Prostate gland (tissue), 2 donors: ENCODE data around the gene TPD52L2. TPM values are rescaled to one million over a fixed set of nuclear protein-coding genes. Genes with fewer than 3 reads are reported as not detected.
"Not testable (repeated sequence)": the region's sequence is repeated elsewhere in the genome, so short reads cannot be mapped to it uniquely, and the experiment has no call there.

Source experiments
- DNase-seq: peaks from one replicate; pipeline ENCODE4 v3.0.0-alpha.2; 2019; ENCODE audit warnings: low spot score
- H3K27ac ChIP-seq, 2 donors: fragments of 200-600 bp; sonication (generic); 2 replicates each; pipeline ENCODE4 v1.5.1; 2017 to 2019
- H3K27me3 ChIP-seq: fragments of 200-600 bp; sonication (generic); replicated peaks from 2 replicates; pipeline ENCODE4 v1.5.1; 2019; ENCODE audit not compliant: insufficient read depth
- H3K36me3 ChIP-seq, 2 donors: fragments of 200-600 bp; sonication (generic); 1 replicate in 1 of 2; 2 replicates in 1 of 2; pipeline versions ENCODE4 v1.5.1 to v1.8.1; 2017 to 2019
- H3K4me1 ChIP-seq: fragments of 200-600 bp; sonication (generic); replicated peaks from 2 replicates; pipeline ENCODE4 v1.5.1; 2019
- H3K4me3 ChIP-seq, 2 donors: fragments of 200-600 bp; sonication (generic); 2 replicates each; pipeline ENCODE4 v1.5.1; 2017 to 2019
- H3K9me3 ChIP-seq: fragments of 200-600 bp; sonication (generic); 2 replicates; pipeline ENCODE4 v1.5.1; 2017
- CTCF ChIP-seq, 4 experiments: fragments of 200-600 bp in 2 of 4; fragments of 450-650 bp in 2 of 4; sonication (generic) in 2 of 4; IDR thresholded peaks; 1 replicate in 3 of 4; 2 replicates in 1 of 4; pipeline ENCODE4 v1.5.1; 2016 to 2019; ENCODE audit warnings: antibody characterized with exemption in 4 of 4, mild to moderate bottlenecking in 2 of 4, moderate library complexity in 2 of 4
- POLR2A ChIP-seq: fragments of 450-650 bp; IDR thresholded peaks from one replicate; pipeline ENCODE4 v1.6.1; 2016; ENCODE audit warnings: antibody characterized with exemption, mild to moderate bottlenecking
- POLR2AphosphoS5 ChIP-seq: sonication (generic); formaldehyde crosslinking; IDR thresholded peaks from one replicate; pipeline ENCODE4 v1.6.1; 2017; ENCODE audit warnings: antibody characterized with exemption
- WGBS: methylation state at CpG from one replicate; pipeline ENCODE4 v1.1.5; 2018; 5-methylcytosine and 5-hydroxymethylcytosine counted together
- intact Hi-C: fragments of 100-400 bp; cut with DNase I; formaldehyde crosslinking; loops from one replicate; pipeline ENCODE4 v1.14.2; 2022
- total RNA-seq, 2 donors: library from RNA; depleted of rRNA; stranded (reverse); fragments of >200 nt; gene quantifications; one replicate each; pipeline ENCODE4 v1.1.0, GENCODE V29; 2016

The TPD52L2 gene
- total RNA-seq, 2 donors from 2014 or later: 105 to 127 TPM

GRCh38 chr20:63863021-63863797 lies 1.9 kb upstream of the TPD52L2 start:
- TF ChIP-seq POLR2A (no peak), POLR2AphosphoS5 (no peak), CTCF (IDR thresholded peaks at IDR 0.05) (no peak)
- peaks cover 5% of the 10 kb centered on the region for H3K4me1 ChIP-seq

GRCh38 chr20:63863798-63864544 lies 1.1 kb upstream of the TPD52L2 start:
- Histone ChIP-seq H3K36me3 (no peaks in the 10 kb centered on the region), H3K4me1 (peaks cover 5% of the 10 kb centered on the region), H3K27me3 (no peaks in the 10 kb centered on the region), H3K4me3 (peak overlapping the region; percentile 52 to 87), H3K27ac (peak overlapping the region; percentile 93), H3K9me3 (no peaks in the 10 kb centered on the region)
- WGBS: 4% methylated on average over 38 of the region's 38 CpGs
- TF ChIP-seq CTCF (IDR thresholded peaks at IDR 0.05) (peak; percentile 32 to 85 (median 66)), POLR2AphosphoS5 (peak; percentile 63), POLR2A (peak; percentile 47)
- peak; percentile 68 for DNase-seq
- intact Hi-C loops: loop anchor here (5.0 to 10.0 kb wide), 3 partner anchors 37 to 329 kb away; partner anchors contain the start of gene PTK6

More at GRCh38 chr20:63863021-63863797, 1.9 kb upstream of the TPD52L2 start:
- no peaks in the 10 kb centered on the region for H3K36me3 ChIP-seq
- intact Hi-C loops: loop anchor here (5.0 to 10.0 kb wide), 3 partner anchors 36 to 328 kb away; partner anchors contain the start of gene PTK6
- H3K27ac ChIP-seq: peak overlapping the region; percentile 93
- DNase-seq: no peak
- peak overlapping the region; percentile 52 to 87 for H3K4me3 ChIP-seq
- WGBS: 74% methylated on average over 18 of the region's 18 CpGs
- no peaks in the 10 kb centered on the region for H3K27me3 ChIP-seq
- H3K9me3 ChIP-seq: no peaks in the 10 kb centered on the region

- WGBS: under 1% methylated on average over 25 of the region's 25 CpGs
- no peak for DNase-seq
- Histone ChIP-seq H3K9me3 (no peaks in the 10 kb centered on the region), H3K36me3 (peaks cover 0 to 5% of the 10 kb centered on the region in 2 donors), H3K4me3 (peak overlapping the region; percentile 52 to 87), H3K27ac (peak overlapping the region; percentile 93), H3K4me1 (peaks cover 5% of the 10 kb centered on the region), H3K27me3 (no peaks in the 10 kb centered on the region)
- TF ChIP-seq CTCF (IDR thresholded peaks at IDR 0.05): peak in 1 of 4 experiments; percentile 7
- no peak for TF ChIP-seq POLR2AphosphoS5
- TF ChIP-seq POLR2A: no peak
- intact Hi-C loops: loop anchor here (5.0 to 10.0 kb wide), 3 partner anchors 37 to 330 kb away; partner anchors contain the start of gene PTK6
These were observed 509 bp upstream of the TPD52L2 start for GRCh38 chr20:63864545-63864977.

- H3K4me1 ChIP-seq, H3K27ac ChIP-seq, H3K27me3 ChIP-seq, DNase-seq, H3K9me3 ChIP-seq, H3K4me3 ChIP-seq: not testable (repeated sequence)
- H3K36me3 ChIP-seq: peaks cover 0 to 11% of the 10 kb centered on the region in 2 donors
- intact Hi-C loops: loop anchor here (10.0 kb wide), 1 partner anchor 332 kb away; the partner anchor contains the start of gene PTK6
- 94% methylated on average over 13 of the region's 13 CpGs for WGBS
These were observed 2.0 kb downstream of the TPD52L2 start for GRCh38 chr20:63867042-63867441.

GRCh38 chr20:63868264-63868663 lies 3.2 kb downstream of the TPD52L2 start:
- no peak for DNase-seq
- Histone ChIP-seq H3K27me3 (no peaks in the 10 kb centered on the region), H3K4me1 (peaks cover 5% of the 10 kb centered on the region), H3K36me3 (peaks cover 0 to 11% of the 10 kb centered on the region in 2 donors), H3K4me3 (no peak overlapping the region), H3K9me3 (no peaks in the 10 kb centered on the region), H3K27ac (no peak overlapping the region)
- intact Hi-C loops: loop anchor here (10.0 kb wide), 1 partner anchor 333 kb away; the partner anchor contains the start of gene PTK6
- TF ChIP-seq POLR2A (no peak), POLR2AphosphoS5 (no peak), CTCF (IDR thresholded peaks at IDR 0.05) (no peak)
- WGBS: 90% methylated on average over 5 of the region's 5 CpGs
